RPMI8226 (cell line): ENCODE measurements around the gene LPP.

Experiments used
- DNase-seq: peaks from one replicate; pipeline ENCODE4 v3.0.0-alpha.2; 2015

The LPP gene

DNA sequence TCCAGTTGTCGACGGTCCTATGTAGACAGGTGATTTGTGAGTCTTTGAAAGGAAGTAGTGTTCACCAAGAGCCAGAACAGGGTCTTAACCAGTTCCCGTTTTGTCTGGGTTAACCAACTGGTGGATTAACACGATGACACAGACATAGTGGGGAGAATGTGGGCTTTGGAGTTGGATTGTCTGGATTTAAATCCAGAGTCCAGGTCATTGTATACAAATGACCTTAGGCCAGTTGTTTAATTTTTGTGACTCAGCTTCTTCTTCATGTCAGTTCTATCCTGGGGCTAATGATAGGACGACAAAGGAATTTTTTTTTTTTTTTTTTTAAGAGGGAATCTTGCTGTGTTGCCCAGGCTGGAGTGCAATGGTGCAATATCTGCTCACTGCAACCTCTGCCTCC lies 126.7 kb downstream of the LPP start:
- no peak for DNase-seq

- no peak for DNase-seq
Measured at GRCh38 chr3:188282871-188283270, 128.9 kb downstream of the LPP start.

DNA sequence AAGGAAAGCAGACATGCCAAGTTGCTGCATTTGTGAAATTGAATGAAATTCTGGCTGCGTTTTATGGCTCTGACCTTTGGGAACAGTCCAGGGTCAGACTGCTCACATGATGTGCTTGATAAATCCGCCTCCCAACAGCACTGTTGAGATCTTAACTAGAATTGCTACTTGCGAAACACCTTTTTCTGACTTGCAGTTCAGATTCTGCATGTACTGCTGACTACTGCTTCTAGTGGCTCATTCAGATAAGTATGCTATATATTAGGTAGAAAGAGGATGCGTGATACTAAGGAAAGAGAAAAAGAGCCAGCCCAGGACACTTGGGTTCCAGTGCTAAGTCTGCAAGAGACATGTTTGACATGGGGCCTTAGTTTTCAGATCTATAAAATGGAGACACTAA lies 129.4 kb downstream of the LPP start:
- no peak for DNase-seq

- no peak for DNase-seq
Measured at GRCh38 chr3:188284455-188285212, 130.7 kb downstream of the LPP start.

- DNase-seq, result no peak
Measured at GRCh38 chr3:188286087-188286513, 132.1 kb downstream of the LPP start.

DNA sequence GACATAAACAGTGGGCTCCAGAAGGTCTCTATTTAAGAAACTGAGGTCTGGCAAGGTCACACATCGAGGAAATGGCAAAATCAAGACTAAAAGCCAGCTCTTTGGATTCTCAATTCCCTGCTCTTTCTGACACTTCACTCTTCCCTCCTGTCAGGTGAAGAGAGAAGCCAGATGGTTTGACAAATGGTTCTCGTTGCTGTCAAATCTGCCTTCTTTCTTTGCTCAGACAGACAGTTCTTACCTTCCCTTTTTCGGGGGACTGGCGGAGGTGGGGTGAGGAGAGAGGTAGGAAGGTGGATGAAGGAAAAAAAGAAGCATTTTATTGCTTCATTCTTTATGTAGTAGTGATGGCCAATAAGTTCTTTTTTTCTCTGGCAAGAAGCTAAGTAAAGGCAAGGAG lies 133.4 kb downstream of the LPP start:
- no peak for DNase-seq

GRCh38 chr3:188287762-188288505 lies 134.0 kb downstream of the LPP start:
- DNase-seq, result no peak

- no peak for DNase-seq
Measured at GRCh38 chr3:188292251-188292650, 138.3 kb downstream of the LPP start.

DNA sequence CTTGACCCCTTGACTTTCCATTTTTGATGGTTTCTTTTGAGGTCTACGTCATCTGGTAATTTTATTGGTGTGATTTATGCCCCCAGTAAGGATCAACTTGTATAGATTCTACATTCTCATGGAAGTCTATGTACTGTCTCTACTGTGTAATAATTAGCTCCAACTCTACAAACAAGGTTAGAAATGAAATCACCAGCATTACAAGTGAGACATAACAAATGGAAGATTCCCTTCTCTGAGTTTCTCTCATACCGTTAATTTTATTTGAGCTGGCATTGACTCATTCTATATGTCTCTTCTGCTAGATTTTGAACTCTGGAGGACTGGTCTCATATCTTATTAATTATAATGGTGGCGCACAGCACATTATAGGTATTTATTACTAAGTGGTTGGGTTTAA lies 138.9 kb downstream of the LPP start:
- no peak for DNase-seq

DNA sequence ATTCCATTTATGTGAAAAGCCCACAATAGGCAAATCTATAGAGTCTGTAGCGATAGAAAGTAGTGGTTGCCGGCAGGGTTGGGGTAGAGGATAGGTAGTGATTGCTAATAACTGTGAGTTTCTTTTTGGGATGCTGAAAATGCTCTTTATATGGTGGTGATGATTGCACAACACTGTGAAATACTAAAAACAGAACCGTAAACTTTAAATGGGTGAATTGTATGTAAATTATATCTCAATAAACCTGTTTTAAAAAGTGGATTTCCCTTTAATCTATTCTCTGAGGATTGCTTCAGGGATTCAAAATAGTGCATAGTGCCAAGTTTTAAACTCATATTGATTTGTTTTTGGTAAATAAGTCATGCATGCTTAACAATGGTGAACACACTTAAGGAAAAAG lies 140.2 kb downstream of the LPP start:
- DNase-seq, result no peak

DNA sequence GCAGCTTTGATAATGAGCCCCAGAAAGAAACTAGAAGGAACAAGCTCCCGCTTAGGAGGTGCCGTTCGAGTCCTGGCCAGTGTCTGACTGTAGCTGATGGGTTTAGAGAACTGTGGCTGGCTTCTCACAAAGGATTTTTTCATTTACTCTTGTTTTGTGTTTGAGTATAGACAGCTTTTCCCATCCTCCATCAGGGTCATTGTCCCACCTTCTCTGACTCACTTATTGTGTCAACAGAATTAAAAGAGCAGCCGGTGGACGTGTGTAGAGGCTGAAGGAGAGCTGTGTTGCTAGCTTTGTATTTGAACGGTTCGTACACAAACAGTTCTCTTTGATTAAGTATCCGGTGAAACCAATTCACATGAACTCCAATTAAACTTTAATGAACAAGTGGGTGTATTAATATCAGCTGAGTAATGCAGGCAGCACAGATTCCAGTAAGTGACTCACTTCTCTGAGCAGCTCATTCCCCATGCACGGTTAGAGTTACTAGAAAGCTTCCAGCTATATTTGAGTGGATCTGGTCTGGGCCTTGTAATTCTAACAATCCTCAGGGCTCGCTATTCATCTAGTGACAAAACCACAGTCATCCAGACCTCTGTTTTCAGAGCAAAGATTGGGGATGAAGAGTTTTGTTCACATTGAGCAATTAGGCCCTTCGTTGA lies 141.0 kb downstream of the LPP start:
- no peak for DNase-seq

GRCh38 chr3:188295876-188296275 lies 141.9 kb downstream of the LPP start:
- no peak for DNase-seq

DNA sequence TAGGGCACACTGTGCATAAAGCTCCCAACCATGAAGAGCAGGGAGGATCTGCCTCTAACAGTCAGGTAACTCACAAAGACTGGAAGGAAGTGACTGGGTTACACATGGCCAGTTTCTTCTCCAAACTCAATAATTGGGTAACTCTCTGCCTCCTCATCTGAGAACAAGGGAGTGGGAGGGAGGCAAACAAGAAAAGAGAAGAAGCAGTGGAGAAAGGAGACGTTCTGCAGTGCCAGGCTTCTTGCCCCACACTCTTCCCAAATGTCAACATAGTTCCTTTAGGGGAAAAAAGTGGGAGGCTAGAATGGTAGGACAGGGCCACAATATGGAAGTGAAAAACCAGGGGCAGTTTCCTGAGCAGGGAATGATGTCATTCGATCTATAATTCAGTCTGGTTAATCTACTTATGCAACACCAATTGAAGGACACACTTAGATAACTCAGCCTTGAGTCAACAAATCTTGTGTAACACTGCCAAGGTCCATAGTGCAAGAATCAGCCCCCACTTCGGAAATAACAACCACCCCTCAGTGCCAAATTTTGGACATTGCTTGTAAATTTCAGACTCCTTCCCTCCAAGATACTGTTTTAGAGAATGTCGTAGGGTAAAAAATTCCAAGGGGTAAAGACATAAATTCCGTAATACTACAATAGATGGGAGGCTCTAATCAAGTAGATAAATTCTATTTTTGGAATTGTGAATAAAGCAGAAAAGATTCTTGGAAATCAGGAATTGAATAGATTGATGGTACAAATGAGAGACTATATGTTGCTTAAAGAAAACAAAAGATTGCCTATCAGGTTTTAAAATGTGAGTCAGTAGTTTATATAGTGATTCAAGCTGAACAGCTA lies 143.0 kb downstream of the LPP start:
- DNase-seq, result no peak

DNA sequence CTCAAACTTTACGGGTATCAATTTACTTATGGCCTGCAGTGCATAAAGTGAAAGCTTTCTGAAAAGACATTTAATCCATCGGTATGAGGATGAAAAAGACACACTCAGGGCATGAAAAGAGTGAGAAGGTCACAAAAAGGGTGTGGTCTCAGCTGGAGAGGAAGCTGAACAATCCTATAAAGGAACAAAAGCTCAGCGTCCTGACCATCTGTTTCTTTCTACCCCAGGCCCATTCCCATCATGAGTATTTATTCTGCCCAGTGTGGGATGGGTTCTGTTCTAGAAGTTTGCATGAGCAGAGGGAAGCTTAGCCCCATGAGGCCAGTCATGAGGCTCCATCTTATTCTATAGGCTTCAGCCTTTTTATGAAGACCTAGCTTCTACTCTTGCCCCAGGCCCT lies 144.6 kb downstream of the LPP start:
- no peak for DNase-seq

GRCh38 chr3:188299068-188299467 lies 145.1 kb downstream of the LPP start:
- no peak for DNase-seq

- DNase-seq, result no peak
Measured at GRCh38 chr3:188299708-188300107, 145.8 kb downstream of the LPP start.

- no peak for DNase-seq
Measured at GRCh38 chr3:188301147-188301546, 147.2 kb downstream of the LPP start.

DNA sequence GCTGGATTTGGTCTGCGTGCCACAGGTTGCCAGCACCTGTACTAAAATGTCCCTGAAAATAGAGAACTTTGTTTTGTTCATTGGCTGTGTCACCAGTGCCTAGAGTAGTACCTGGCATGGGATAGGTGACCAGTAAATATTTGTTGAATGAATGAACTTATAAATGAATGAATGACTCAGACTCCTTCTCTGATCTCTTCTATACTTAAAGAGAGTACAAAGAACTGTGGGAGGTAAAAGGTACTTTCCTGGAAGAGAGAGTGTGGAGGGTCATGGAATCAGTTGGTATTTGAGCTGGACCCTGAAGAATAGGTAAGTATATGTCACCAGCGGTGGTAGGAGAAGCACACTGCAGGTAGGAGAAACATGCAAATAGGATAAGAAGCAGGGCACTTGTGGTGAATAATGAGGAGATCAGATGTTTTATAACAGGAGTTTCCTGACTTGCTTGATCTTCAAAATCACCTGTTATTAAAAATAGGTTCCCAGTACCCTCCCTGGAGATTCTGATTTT lies 149.4 kb downstream of the LPP start:
- no peak for DNase-seq

- no peak for DNase-seq
Measured at GRCh38 chr3:188303823-188304222, 149.9 kb downstream of the LPP start.

DNA sequence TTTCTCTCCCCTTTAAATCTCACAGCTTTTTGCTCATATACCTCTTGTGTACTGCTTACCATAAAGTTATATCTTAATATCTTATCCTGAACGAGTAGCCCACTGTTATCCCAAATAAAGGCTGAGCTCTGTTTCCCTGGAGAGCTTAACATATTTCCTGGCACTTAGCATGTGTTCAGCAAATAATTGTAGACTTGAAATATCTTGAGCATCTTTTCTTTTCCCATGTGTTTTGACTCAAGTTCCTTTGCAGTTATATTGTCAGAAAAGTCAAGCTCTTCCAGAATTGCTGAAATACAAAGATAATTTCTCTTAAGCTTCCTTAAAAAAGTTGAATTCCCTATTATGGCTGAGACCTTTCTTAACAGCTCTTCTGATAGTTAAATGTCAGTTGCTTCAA lies 150.5 kb downstream of the LPP start:
- no peak for DNase-seq

DNA sequence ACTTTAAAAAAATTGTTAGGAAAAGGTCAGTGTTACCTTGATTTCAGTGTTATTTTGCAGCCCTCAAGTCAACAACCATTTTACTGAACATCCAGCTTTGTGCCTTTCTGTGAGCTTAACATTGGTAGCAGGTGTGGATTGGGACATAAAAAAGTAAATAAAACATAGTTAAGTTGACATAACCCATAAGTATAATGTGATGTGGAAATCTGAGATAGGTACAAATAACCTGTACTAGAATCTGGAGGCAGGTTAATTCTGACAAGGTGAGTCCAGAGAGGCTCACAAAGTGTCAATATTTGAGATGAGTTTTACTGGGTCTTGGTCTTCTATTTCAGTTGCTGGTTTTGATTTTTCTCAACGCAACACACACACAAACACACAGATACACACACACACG lies 151.3 kb downstream of the LPP start:
- DNase-seq, result no peak

GRCh38 chr3:188306435-188307005 lies 152.6 kb downstream of the LPP start:
- no peak for DNase-seq
